NCI-H460 (cell line): ENCODE measurements around the gene ABCA7. TPM values are rescaled to one million over a fixed set of nuclear protein-coding genes. Genes with fewer than 3 reads are reported as not detected.

Experiments
- DNase-seq: peaks from one replicate; pipeline ENCODE4 v3.0.0-alpha.2; 2016; ENCODE audit warnings: low read depth; ENCODE audit errors: extremely low read depth
- total RNA-seq: library from RNA; depleted of rRNA; stranded (reverse); fragments of >200 nt; shearing (Covaris generic); gene quantifications from 2 replicates; pipeline ENCODE4 v1.2.3, GENCODE V29; 2014

Gene ABCA7
- total RNA-seq, 1 experiment from 2014 or later, result 14.0 TPM

GRCh38 chr19:1038978-1039645 lies 795 bp upstream of the ABCA7 start:
- DNase-seq, result no peak

GRCh38 chr19:1040476-1041271 lies 767 bp downstream of the ABCA7 start:
- DNase-seq, result peak; percentile 88

DNA sequence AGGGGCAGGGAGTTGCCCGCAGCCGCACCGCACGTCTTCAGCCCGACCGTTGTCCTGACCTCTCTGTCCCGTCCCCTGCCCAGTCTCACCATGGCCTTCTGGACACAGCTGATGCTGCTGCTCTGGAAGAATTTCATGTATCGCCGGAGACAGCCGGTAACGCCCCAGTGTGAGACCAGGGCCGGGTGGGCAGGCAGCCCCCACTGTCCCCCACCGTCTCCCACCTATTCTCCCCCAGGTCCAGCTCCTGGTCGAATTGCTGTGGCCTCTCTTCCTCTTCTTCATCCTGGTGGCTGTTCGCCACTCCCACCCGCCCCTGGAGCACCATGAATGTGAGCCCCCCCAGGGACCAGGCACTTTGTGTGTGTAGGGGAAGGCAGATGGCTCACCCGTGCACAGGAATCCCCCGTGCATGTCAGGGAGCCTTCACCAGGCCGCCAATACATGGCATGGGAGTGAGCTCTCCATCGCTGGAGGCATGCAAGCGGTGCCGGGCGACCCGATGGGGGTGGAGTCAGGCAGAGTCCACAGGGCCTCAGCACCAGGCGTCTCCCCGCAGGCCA lies 1.4 kb downstream of the ABCA7 start:
- no peak for DNase-seq

DNA sequence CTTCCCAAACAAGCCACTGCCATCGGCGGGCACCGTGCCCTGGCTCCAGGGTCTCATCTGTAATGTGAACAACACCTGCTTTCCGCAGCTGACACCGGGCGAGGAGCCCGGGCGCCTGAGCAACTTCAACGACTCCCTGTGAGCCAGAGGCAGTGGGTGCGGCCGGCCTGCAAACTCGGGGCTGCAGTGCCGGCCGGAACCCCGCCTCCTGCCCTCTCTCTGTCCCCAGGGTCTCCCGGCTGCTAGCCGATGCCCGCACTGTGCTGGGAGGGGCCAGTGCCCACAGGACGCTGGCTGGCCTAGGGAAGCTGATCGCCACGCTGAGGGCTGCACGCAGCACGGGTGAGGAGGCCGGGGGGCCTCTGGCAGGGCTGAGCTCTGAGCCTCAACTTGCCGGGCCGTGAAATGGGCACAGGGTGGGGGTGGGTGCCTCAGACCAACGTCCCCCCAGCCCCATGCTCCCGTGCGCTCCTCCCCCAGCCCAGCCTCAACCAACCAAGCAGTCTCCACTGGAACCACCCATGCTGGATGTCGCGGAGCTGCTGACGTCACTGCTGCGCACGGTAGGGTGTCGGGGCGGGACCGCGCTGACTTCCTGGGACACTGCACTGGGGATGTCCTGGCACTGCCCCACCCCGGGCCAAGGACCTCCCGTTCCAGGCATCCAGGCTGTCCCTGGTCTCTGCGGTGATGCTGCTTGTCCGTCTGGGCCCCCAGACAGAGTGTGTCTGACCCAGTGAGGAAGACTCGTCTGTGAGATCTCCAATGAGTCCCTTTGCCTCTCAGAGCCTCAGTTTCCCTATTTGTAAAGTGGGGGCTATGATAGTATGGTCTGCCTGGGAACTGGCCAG lies 2.2 kb downstream of the ABCA7 start:
- peak; percentile 94 for DNase-seq

GRCh38 chr19:1042689-1043511 lies 3.0 kb downstream of the ABCA7 start:
- DNase-seq, result peak; percentile 38

DNA sequence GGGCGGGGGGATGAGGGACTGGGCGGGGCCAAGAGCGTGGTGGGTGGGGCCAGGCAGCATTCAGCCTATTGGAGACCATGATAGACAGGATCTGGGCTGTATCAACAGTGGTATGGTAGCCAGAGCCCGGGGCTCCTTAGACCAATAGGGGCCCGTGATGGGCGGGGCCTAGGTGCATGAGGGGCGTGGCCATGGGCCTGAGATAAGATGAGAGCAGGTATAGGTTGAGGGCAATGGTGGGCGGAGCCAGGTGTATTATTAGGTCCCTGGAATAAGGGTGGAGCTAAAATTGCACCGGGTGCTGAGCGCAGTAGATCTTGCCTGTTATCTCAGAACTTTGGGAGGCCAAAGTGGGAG lies 5.3 kb downstream of the ABCA7 start:
- peak; percentile 63 for DNase-seq

DNA sequence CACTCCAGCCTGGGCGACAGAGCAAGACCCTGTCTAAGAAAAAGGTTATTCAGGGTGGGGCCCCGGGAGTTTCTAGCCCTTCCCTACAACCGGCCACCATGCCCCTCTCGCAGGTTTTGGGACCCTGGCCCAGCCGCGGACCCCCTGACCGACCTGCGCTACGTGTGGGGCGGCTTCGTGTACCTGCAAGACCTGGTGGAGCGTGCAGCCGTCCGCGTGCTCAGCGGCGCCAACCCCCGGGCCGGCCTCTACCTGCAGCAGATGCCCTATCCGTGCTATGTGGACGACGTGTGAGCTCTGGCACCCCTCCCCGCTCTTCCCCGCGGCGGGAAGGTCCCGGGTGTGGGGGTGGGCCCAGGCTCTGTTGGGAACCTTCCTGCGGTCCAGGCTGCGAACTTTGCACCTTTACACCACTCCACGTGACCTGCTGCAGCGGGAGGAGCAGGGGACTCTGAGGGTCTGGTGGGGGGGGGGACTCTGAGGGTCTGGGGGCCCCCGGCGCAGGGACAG lies 6.3 kb downstream of the ABCA7 start:
- no peak for DNase-seq

DNA sequence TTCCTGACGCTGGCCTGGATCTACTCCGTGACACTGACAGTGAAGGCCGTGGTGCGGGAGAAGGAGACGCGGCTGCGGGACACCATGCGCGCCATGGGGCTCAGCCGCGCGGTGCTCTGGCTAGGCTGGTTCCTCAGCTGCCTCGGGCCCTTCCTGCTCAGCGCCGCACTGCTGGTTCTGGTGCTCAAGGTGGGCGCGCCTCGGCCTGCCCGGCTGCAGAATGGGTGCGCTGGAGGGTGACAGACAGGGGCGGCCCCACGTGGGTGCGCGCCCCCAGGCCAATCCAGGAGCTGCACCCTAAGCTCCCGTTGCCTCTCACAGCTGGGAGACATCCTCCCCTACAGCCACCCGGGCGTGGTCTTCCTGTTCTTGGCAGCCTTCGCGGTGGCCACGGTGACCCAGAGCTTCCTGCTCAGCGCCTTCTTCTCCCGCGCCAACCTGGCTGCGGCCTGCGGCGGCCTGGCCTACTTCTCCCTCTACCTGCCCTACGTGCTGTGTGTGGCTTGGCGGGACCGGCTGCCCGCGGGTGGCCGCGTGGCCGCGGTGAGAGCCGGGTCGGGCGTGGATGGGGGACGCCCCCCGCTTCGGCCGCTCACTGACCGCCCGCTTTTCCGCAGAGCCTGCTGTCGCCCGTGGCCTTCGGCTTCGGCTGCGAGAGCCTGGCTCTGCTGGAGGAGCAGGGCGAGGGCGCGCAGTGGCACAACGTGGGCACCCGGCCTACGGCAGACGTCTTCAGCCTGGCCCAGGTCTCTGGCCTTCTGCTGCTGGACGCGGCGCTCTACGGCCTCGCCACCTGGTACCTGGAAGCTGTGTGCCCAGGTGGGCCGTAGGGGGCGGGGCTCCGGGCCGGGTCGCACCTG lies 7.2 kb downstream of the ABCA7 start:
- no peak for DNase-seq

DNA sequence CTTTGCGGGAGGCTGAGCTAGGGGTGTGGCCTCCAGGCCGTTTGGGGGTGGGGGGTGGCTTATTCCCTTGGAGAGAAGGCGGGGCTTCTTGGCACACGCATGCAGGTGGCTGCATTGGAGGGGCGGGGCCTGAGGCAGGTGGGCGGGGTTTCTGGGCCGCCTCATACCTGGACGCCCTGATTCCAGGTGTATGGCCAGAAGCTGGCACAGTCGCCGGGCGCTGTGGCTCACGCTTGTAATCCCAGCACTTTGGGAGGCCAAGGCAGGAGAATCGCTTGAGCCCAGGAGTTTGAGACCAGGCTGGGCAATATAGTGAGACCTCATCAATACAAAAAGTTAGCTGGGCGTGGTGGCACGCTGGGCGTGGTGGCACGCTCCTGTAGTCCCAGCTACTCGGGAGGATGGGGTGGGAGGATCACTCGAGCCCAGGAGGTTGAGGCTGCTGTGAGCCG lies 7.8 kb downstream of the ABCA7 start:
- no peak for DNase-seq

- no peak for DNase-seq
These were observed 9.2 kb downstream of the ABCA7 start for GRCh38 chr19:1049106-1049505.

- DNase-seq, result no peak
These were observed 9.9 kb downstream of the ABCA7 start for GRCh38 chr19:1049800-1050199.

- DNase-seq, result no peak
These were observed 11.3 kb downstream of the ABCA7 start for GRCh38 chr19:1050989-1051788.

- DNase-seq, result no peak
These were observed 11.9 kb downstream of the ABCA7 start for GRCh38 chr19:1051791-1052190.

GRCh38 chr19:1052349-1052975 lies 12.6 kb downstream of the ABCA7 start:
- no peak for DNase-seq

DNA sequence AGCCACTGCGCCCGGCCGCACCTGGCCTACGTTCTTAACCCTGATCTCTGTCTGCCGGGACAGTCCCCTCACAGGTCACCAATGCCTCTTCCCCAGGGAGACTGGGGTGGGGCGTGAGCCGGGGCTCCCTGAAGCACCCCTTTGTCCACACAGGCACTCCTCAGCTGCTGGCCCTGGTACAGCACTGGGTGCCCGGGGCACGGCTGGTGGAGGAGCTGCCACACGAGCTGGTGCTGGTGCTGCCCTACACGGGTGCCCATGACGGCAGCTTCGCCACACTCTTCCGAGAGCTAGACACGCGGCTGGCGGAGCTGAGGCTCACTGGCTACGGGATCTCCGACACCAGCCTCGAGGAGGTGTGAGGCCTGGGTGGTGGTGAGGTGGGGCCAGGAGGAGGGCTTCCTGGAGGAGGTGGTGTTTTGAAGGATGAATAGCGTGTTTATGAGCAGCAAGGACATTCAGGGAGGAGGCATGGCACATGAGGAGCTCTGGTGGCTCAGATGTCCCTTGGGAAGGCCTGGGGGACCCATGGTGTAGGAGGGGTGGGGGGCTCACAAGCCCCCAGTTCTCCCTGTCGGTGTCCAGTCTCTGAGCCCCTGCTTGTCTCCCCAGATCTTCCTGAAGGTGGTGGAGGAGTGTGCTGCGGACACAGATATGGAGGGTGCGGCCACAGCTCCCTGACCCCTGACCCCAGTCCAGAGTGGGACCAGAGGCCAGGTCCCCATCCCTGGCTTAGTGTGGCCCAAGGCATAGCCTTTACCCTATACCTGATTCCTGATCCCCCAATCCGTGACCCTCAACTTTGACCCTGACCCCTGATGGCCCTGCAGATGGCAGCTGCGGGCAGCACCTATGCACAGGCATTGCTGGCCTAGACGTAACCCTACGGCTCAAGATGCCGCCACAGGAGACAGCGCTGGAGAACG lies 13.5 kb downstream of the ABCA7 start:
- no peak for DNase-seq
